Esophagus squamous epithelium (tissue), 5 donors: Measurements from ENCODE around the gene MAP7D1. TPM values are rescaled to one million over a fixed set of nuclear protein-coding genes. Genes with fewer than 3 reads are reported as not detected.
A peak's percentile ranks its signal among the peaks of the same experiment; 100 is the strongest.

Experiments
- DNase-seq: peaks from one replicate; lab custom pipeline; 2025; lab: John Stamatoyannopoulos, UW
- H3K27ac ChIP-seq, 4 donors: fragments of 200-600 bp; sonication (generic); one replicate each; pipeline ENCODE4 v1.5.1; 2016 to 2019; ENCODE audit warnings: mild to moderate bottlenecking in 1 of 4
- H3K27me3 ChIP-seq, 4 donors: fragments of 200-600 bp; sonication (generic); 1 replicate in 3 of 4; 2 replicates in 1 of 4; pipeline versions ENCODE4 v1.5.1 to v1.6.0; 2017 to 2021; ENCODE audit warnings: antibody characterized with exemption in 1 of 4
- H3K36me3 ChIP-seq, 3 donors: fragments of 200-600 bp; sonication (generic); one replicate each; pipeline ENCODE4 v1.5.1; 2016 to 2019
- H3K4me1 ChIP-seq, 3 donors: fragments of 200-600 bp; sonication (generic); one replicate each; pipeline ENCODE4 v1.5.1; 2017 to 2019
- H3K4me3 ChIP-seq, 4 donors: fragments of 200-600 bp; sonication (generic); 1 replicate in 3 of 4; 2 replicates in 1 of 4; pipeline ENCODE4 v1.5.1; 2016 to 2019; ENCODE audit warnings: mild to moderate bottlenecking in 2 of 4, moderate library complexity in 1 of 4
- H3K9me3 ChIP-seq, 3 donors: fragments of 200-600 bp; sonication (generic); one replicate each; pipeline ENCODE4 v1.5.1; 2016 to 2019
- CTCF ChIP-seq, 6 experiments: fragments of 450-650 bp in 4 of 6; fragments of 200-600 bp in 2 of 6; sonication (generic) in 2 of 6; IDR thresholded peaks; one replicate each; pipeline ENCODE4 v1.5.1; 2016 to 2019; ENCODE audit warnings: antibody characterized with exemption in 6 of 6, mild to moderate bottlenecking in 4 of 6, moderate library complexity in 4 of 6
- POLR2A ChIP-seq, 4 donors: fragments of 450-650 bp; IDR thresholded peaks; one replicate each; pipeline ENCODE4 v1.6.1; 2017; ENCODE audit warnings: antibody characterized with exemption in 4 of 4, mild to moderate bottlenecking in 4 of 4, moderate library complexity in 3 of 4
- WGBS, 2 donors: methylation state at CpG; one replicate each; pipeline ENCODE4 v1.1.5; 2018; 5-methylcytosine and 5-hydroxymethylcytosine counted together
- intact Hi-C: fragments of 100-400 bp; cut with DNase I; formaldehyde crosslinking; loops from one replicate; pipeline ENCODE4 v1.15.0; 2022
- total RNA-seq, 4 donors: library from RNA; depleted of rRNA; stranded (reverse); fragments of >200 nt; gene quantifications; one replicate each; pipeline ENCODE4 v1.1.0, GENCODE V29; 2016
- donor health status: DM: yes; HTN: yes; CAD: no.

Gene MAP7D1
- 100 to 1,000 TPM in 2 of 4 donors, 10 to 100 TPM in 2; 59.4 to 180 (median 92.9) TPM for total RNA-seq

GRCh38 chr1:36155408-36156328 lies at the start of gene MAP7D1:
Gene MAP7D1 (plus strand): TSS chr1:36156160. CDS start chr1:36156418, 258 bp downstream.
- no peaks in the 10 kb centered on the region for H3K27me3 ChIP-seq
- DNase-seq, result peak; percentile 42
- H3K9me3 ChIP-seq, result no peaks in the 10 kb centered on the region
- H3K36me3 ChIP-seq, result peaks cover 0 to 5% (median 0%) of the 10 kb centered on the region in 3 donors
- H3K4me3 ChIP-seq, result peak within 1 kb of the TSS; percentile 86 to 100 (median 96)
- H3K4me1 ChIP-seq, result peaks cover 49 to 76% (median 56%) of the 10 kb centered on the region in 3 donors
- peak within 1 kb of the TSS; percentile 95 to 100 (median 98) for H3K27ac ChIP-seq
- 0% methylated on average over 4 to 9 of the region's 88 CpGs for WGBS, 2 donors
- intact Hi-C loops, result no loop called here
- TF ChIP-seq CTCF (IDR thresholded peaks at IDR 0.05) (no peak), POLR2A (IDR thresholded peaks at IDR 0.05) (peak; percentile 16 to 95 (median 71))

- Histone ChIP-seq H3K36me3 (no peaks in the 10 kb centered on the region), H3K4me1 (no peaks in the 10 kb centered on the region), H3K27me3 (no peaks in the 10 kb centered on the region), H3K9me3 (no peaks in the 10 kb centered on the region), H3K4me3 (no peak overlapping the region), H3K27ac (no peak overlapping the region)
- intact Hi-C loops, result no loop called here
- no peak for DNase-seq
- TF ChIP-seq CTCF (IDR thresholded peaks at IDR 0.05) (no peak), POLR2A (IDR thresholded peaks at IDR 0.05) (no peak)
- WGBS, 2 donors, result 18 to 55% methylated on average over 4 of the region's 5 CpGs
Observed at GRCh38 chr1:36106269-36106668, 49.7 kb upstream of the MAP7D1 start.

DNA sequence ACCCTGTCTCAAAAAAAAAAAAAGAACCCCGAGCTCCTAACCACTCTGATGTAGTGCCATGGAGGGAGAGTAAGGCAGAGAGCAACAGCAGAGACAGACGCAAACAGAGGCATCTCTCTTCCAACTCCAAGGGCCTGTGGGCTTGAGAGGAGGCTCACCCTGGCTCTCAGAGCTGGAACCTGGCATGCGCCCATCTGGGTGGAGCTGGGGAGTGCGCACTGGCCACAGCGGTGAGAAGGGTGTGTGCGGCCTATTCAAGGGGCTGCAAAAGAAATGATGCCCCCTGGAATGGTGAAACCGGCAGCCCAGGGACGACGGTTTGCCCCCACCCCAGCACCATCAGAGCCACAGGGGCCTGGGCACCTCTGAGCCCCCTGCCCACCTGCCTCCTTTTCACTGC lies 48.6 kb upstream of the MAP7D1 start:
- Histone ChIP-seq H3K4me1 (no peaks in the 10 kb centered on the region), H3K36me3 (no peaks in the 10 kb centered on the region), H3K27ac (no peak overlapping the region), H3K27me3 (no peaks in the 10 kb centered on the region), H3K9me3 (no peaks in the 10 kb centered on the region), H3K4me3 (no peak overlapping the region)
- 58 to 87% methylated on average over 2 to 3 of the region's 9 CpGs for WGBS, 2 donors
- no peak for TF ChIP-seq CTCF (IDR thresholded peaks at IDR 0.05)
- TF ChIP-seq POLR2A (IDR thresholded peaks at IDR 0.05), result no peak
- no peak for DNase-seq
- intact Hi-C loops, result no loop called here

GRCh38 chr1:36108314-36108713 lies 47.6 kb upstream of the MAP7D1 start:
- H3K27ac ChIP-seq, result no peak overlapping the region
- intact Hi-C loops, result no loop called here

More at GRCh38 chr1:36108314-36108713, 47.6 kb upstream of the MAP7D1 start:
- H3K36me3 ChIP-seq, result no peaks in the 10 kb centered on the region
- H3K9me3 ChIP-seq, result no peaks in the 10 kb centered on the region
- no peak overlapping the region for H3K4me3 ChIP-seq
- TF ChIP-seq CTCF (IDR thresholded peaks at IDR 0.05) (no peak), POLR2A (IDR thresholded peaks at IDR 0.05) (no peak)
- H3K4me1 ChIP-seq, result no peaks in the 10 kb centered on the region
- no peak for DNase-seq
- WGBS, 2 donors, result 79 to 80% methylated on average over 1 to 8 of the region's 14 CpGs
- H3K27me3 ChIP-seq, result no peaks in the 10 kb centered on the region
